ENCODE results near the gene CANX.

CANX gene

GRCh38 chr5:179765400-179765799 lies 66.6 kb downstream of the CANX start:
- H3K4me3 ChIP-seq (ENCODE audit: low read depth in 1 of 5, low read length in 5 of 5) = no peak overlapping the region
- peak overlapping the region; percentile 54 for H3K27ac ChIP-seq (ENCODE audit: low read depth, low read length)
- peaks cover 16 to 52% (median 47%) of the 10 kb centered on the region in 5 donors for H3K4me1 ChIP-seq (ENCODE audit: control insufficient read depth in 5 of 5, insufficient read depth in 5 of 5, low read length in 5 of 5)
- no peaks in the 10 kb centered on the region for H3K9me3 ChIP-seq (ENCODE audit: control insufficient read depth in 5 of 5, low read length in 5 of 5)
- H3K9ac ChIP-seq (ENCODE audit: low read length in 5 of 5) = peak overlapping the region in 2 of 5 donors; percentile 7 to 38
- no peaks in the 10 kb centered on the region for H3K27me3 ChIP-seq (ENCODE audit: control insufficient read depth in 5 of 5, insufficient read depth in 4 of 5, low read length in 5 of 5)
- peaks cover 3 to 38% (median 34%) of the 10 kb centered on the region in 5 donors for H3K36me3 ChIP-seq (ENCODE audit: control insufficient read depth in 5 of 5, insufficient read depth in 5 of 5, low read length in 5 of 5)

- Histone ChIP-seq H3K9me3 (ENCODE audit: control insufficient read depth in 5 of 5, low read length in 5 of 5) (no peaks in the 10 kb centered on the region), H3K4me3 (ENCODE audit: low read depth in 1 of 5, low read length in 5 of 5) (no peak overlapping the region), H3K9ac (ENCODE audit: low read length in 5 of 5) (peak overlapping the region in 3 of 5 donors; percentile 7 to 43 (median 36)), H3K4me1 (ENCODE audit: control insufficient read depth in 5 of 5, insufficient read depth in 5 of 5, low read length in 5 of 5) (peaks cover 16 to 52% (median 47%) of the 10 kb centered on the region in 5 donors), H3K27me3 (ENCODE audit: control insufficient read depth in 5 of 5, insufficient read depth in 4 of 5, low read length in 5 of 5) (no peaks in the 10 kb centered on the region), H3K27ac (ENCODE audit: low read depth, low read length) (peak overlapping the region; percentile 54), H3K36me3 (ENCODE audit: control insufficient read depth in 5 of 5, insufficient read depth in 5 of 5, low read length in 5 of 5) (peaks cover 8 to 46% (median 42%) of the 10 kb centered on the region in 5 donors)
Measured at GRCh38 chr5:179766021-179766725, 67.4 kb downstream of the CANX start.

- no peaks in the 10 kb centered on the region for H3K9me3 ChIP-seq (ENCODE audit: control insufficient read depth in 5 of 5, low read length in 5 of 5)
- peaks cover 8 to 53% (median 49%) of the 10 kb centered on the region in 5 donors for H3K36me3 ChIP-seq (ENCODE audit: control insufficient read depth in 5 of 5, insufficient read depth in 5 of 5, low read length in 5 of 5)
- H3K27me3 ChIP-seq (ENCODE audit: control insufficient read depth in 5 of 5, insufficient read depth in 4 of 5, low read length in 5 of 5) = no peaks in the 10 kb centered on the region
- no peak overlapping the region for H3K4me3 ChIP-seq (ENCODE audit: low read depth in 1 of 5, low read length in 5 of 5)
- peaks cover 16 to 49% (median 44%) of the 10 kb centered on the region in 5 donors for H3K4me1 ChIP-seq (ENCODE audit: control insufficient read depth in 5 of 5, insufficient read depth in 5 of 5, low read length in 5 of 5)
- peak overlapping the region; percentile 54 for H3K27ac ChIP-seq (ENCODE audit: low read depth, low read length)
- peak overlapping the region in 2 of 5 donors; percentile 27 to 36 for H3K9ac ChIP-seq (ENCODE audit: low read length in 5 of 5)
Measured at GRCh38 chr5:179766726-179767455, 68.1 kb downstream of the CANX start.

DNA sequence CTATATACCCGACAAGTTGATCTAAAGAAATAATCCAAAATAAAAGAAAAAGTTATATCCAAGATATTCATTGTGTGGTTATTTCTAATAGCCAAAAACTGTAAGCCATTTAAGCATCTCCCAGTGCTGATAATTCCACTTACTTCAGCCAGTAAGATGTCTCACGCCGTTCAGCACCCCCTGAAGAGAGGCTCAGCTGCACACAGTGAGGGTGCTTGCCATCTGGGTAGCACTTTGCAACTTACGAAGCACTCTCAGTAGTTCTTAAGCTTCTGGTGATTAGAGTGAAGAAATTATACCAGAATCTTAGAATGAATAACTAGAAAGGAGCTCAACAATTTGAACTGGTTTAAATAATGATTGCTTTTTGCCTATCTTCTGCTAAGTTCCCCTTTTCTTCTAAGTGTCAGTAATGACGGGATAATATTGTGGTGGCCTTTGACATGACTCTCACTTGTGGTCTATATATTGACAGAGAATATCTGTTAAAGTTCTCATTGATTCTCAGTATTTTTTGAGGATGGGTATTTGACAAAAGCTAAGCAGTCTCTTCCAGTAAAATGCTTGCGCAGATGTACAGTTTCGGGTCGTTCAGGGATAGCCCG lies 68.8 kb downstream of the CANX start:
- no peak overlapping the region for H3K4me3 ChIP-seq (ENCODE audit: low read depth in 1 of 5, low read length in 5 of 5)
- no peaks in the 10 kb centered on the region for H3K27me3 ChIP-seq (ENCODE audit: control insufficient read depth in 5 of 5, insufficient read depth in 4 of 5, low read length in 5 of 5)
- peaks cover 10 to 42% (median 37%) of the 10 kb centered on the region in 5 donors for H3K4me1 ChIP-seq (ENCODE audit: control insufficient read depth in 5 of 5, insufficient read depth in 5 of 5, low read length in 5 of 5)
- no peaks in the 10 kb centered on the region for H3K9me3 ChIP-seq (ENCODE audit: control insufficient read depth in 5 of 5, low read length in 5 of 5)
- H3K27ac ChIP-seq (ENCODE audit: low read depth, low read length) = no peak overlapping the region
- H3K36me3 ChIP-seq (ENCODE audit: control insufficient read depth in 5 of 5, insufficient read depth in 5 of 5, low read length in 5 of 5) = peaks cover 8 to 60% (median 56%) of the 10 kb centered on the region in 5 donors
- no peak overlapping the region for H3K9ac ChIP-seq (ENCODE audit: low read length in 5 of 5)

DNA sequence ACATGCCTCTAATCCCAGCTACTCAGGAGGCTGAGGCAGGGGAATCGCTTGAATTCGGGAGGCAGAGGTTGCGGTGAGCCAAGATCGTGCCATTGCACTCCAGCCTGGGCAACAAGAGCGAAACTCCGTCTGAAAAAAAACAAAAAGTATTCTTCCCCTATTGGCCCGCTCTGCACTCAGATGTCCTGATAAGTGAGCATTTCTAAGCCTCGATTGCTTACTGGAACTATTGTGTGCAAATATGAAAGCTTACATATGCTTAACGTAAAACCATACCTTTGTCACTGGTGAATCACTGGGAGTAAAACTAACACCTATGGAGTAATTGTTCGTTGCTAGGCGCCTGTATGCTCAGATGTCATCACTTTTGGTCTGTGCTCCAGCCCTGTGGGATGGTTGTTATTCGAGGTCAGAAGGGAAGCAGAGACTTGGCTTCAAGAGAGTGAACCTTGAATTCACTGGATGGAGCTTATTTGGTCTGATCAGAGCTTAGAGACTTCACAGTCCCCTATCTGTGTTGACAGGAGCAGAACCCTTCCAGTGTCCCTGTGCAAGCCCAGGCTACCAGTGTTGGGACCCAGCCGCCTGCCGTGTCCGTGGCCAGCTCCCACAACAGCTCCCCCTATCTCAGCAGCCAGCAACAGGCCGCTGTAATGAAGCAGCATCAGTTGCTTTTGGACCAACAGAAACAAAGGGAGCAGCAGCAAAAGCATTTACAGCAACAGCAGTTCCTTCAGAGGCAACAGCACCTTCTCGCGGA lies 69.7 kb downstream of the CANX start:
- H3K36me3 ChIP-seq (ENCODE audit: control insufficient read depth in 5 of 5, insufficient read depth in 5 of 5, low read length in 5 of 5) = peaks cover 8 to 70% (median 64%) of the 10 kb centered on the region in 5 donors
- peaks cover 8 to 33% (median 28%) of the 10 kb centered on the region in 5 donors for H3K4me1 ChIP-seq (ENCODE audit: control insufficient read depth in 5 of 5, insufficient read depth in 5 of 5, low read length in 5 of 5)
- no peaks in the 10 kb centered on the region for H3K27me3 ChIP-seq (ENCODE audit: control insufficient read depth in 5 of 5, insufficient read depth in 4 of 5, low read length in 5 of 5)
- H3K9me3 ChIP-seq (ENCODE audit: control insufficient read depth in 5 of 5, low read length in 5 of 5) = no peaks in the 10 kb centered on the region
- no peak overlapping the region for H3K4me3 ChIP-seq (ENCODE audit: low read depth in 1 of 5, low read length in 5 of 5)
- H3K9ac ChIP-seq (ENCODE audit: low read length in 5 of 5) = no peak overlapping the region
- no peak overlapping the region for H3K27ac ChIP-seq (ENCODE audit: low read depth, low read length)

GRCh38 chr5:179769271-179769670 lies 70.5 kb downstream of the CANX start:
- no peak overlapping the region for H3K9ac ChIP-seq (ENCODE audit: low read length in 5 of 5)
- no peaks in the 10 kb centered on the region for H3K9me3 ChIP-seq (ENCODE audit: control insufficient read depth in 5 of 5, low read length in 5 of 5)
- peaks cover 7 to 26% (median 21%) of the 10 kb centered on the region in 5 donors for H3K4me1 ChIP-seq (ENCODE audit: control insufficient read depth in 5 of 5, insufficient read depth in 5 of 5, low read length in 5 of 5)
- no peak overlapping the region for H3K27ac ChIP-seq (ENCODE audit: low read depth, low read length)
- H3K36me3 ChIP-seq (ENCODE audit: control insufficient read depth in 5 of 5, insufficient read depth in 5 of 5, low read length in 5 of 5) = peaks cover 8 to 77% (median 71%) of the 10 kb centered on the region in 5 donors
- no peaks in the 10 kb centered on the region for H3K27me3 ChIP-seq (ENCODE audit: control insufficient read depth in 5 of 5, insufficient read depth in 4 of 5, low read length in 5 of 5)
- no peak overlapping the region for H3K4me3 ChIP-seq (ENCODE audit: low read depth in 1 of 5, low read length in 5 of 5)

- Histone ChIP-seq H3K9me3 (ENCODE audit: control insufficient read depth in 5 of 5, low read length in 5 of 5) (no peaks in the 10 kb centered on the region), H3K36me3 (ENCODE audit: control insufficient read depth in 5 of 5, insufficient read depth in 5 of 5, low read length in 5 of 5) (peaks cover 8 to 82% (median 77%) of the 10 kb centered on the region in 5 donors), H3K27me3 (ENCODE audit: control insufficient read depth in 5 of 5, insufficient read depth in 4 of 5, low read length in 5 of 5) (no peaks in the 10 kb centered on the region), H3K9ac (ENCODE audit: low read length in 5 of 5) (no peak overlapping the region), H3K27ac (ENCODE audit: low read depth, low read length) (no peak overlapping the region), H3K4me3 (ENCODE audit: low read depth in 1 of 5, low read length in 5 of 5) (no peak overlapping the region), H3K4me1 (ENCODE audit: control insufficient read depth in 5 of 5, insufficient read depth in 5 of 5, low read length in 5 of 5) (peaks cover 7 to 24% (median 21%) of the 10 kb centered on the region in 5 donors)
Measured at GRCh38 chr5:179769796-179770195, 71.0 kb downstream of the CANX start.

DNA sequence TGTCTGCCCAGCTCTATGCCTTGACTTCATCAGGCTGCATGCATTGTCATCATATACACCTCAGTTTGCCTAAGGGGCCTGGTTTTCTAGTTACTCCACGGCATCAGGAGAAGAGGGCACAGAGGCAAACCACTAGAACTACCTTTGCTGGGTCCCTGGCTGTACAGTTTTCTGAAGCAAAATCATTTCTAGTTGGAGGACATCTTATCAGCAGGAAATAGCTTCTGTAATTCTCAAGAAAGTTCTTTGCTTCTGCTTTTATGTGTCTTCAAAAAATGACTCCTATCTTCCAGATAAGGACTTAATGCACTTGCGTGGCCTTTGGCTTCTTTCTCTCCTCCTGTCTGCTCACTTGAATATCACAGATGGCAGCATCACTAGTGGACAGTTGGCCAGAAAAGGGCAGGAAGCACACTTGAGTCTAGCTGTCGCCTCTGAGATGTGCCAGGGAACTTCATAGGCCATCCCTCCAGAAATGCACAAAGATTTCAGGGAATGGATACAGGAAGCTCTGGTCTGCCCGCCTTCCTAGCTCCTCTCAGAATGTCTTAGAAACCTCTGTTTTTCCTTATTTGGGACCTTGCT lies 72.6 kb downstream of the CANX start:
- Histone ChIP-seq H3K9me3 (ENCODE audit: control insufficient read depth in 5 of 5, low read length in 5 of 5) (no peaks in the 10 kb centered on the region), H3K4me3 (ENCODE audit: low read depth in 1 of 5, low read length in 5 of 5) (no peak overlapping the region), H3K27ac (ENCODE audit: low read depth, low read length) (no peak overlapping the region), H3K9ac (ENCODE audit: low read length in 5 of 5) (no peak overlapping the region), H3K36me3 (ENCODE audit: control insufficient read depth in 5 of 5, insufficient read depth in 5 of 5, low read length in 5 of 5) (peaks cover 8 to 85% (median 81%) of the 10 kb centered on the region in 5 donors), H3K4me1 (ENCODE audit: control insufficient read depth in 5 of 5, insufficient read depth in 5 of 5, low read length in 5 of 5) (peaks cover 1 to 18% (median 9%) of the 10 kb centered on the region in 5 donors), H3K27me3 (ENCODE audit: control insufficient read depth in 5 of 5, insufficient read depth in 4 of 5, low read length in 5 of 5) (no peaks in the 10 kb centered on the region)

- Histone ChIP-seq H3K4me1 (ENCODE audit: control insufficient read depth in 5 of 5, insufficient read depth in 5 of 5, low read length in 5 of 5) (peaks cover 0 to 13% (median 3%) of the 10 kb centered on the region in 5 donors), H3K9ac (ENCODE audit: low read length in 5 of 5) (no peak overlapping the region), H3K9me3 (ENCODE audit: control insufficient read depth in 5 of 5, low read length in 5 of 5) (no peaks in the 10 kb centered on the region), H3K36me3 (ENCODE audit: control insufficient read depth in 5 of 5, insufficient read depth in 5 of 5, low read length in 5 of 5) (peaks cover 8 to 85% (median 77%) of the 10 kb centered on the region in 5 donors), H3K27me3 (ENCODE audit: control insufficient read depth in 5 of 5, insufficient read depth in 4 of 5, low read length in 5 of 5) (no peaks in the 10 kb centered on the region), H3K27ac (ENCODE audit: low read depth, low read length) (no peak overlapping the region), H3K4me3 (ENCODE audit: low read depth in 1 of 5, low read length in 5 of 5) (no peak overlapping the region)
Measured at GRCh38 chr5:179772351-179772750, 73.6 kb downstream of the CANX start.
